ENCODE measurements around the gene IL37.
"Not testable (repeated sequence)": the region's sequence is repeated elsewhere in the genome, so short reads cannot be mapped to it uniquely, and the experiment has no call there.

The IL37 gene

DNA sequence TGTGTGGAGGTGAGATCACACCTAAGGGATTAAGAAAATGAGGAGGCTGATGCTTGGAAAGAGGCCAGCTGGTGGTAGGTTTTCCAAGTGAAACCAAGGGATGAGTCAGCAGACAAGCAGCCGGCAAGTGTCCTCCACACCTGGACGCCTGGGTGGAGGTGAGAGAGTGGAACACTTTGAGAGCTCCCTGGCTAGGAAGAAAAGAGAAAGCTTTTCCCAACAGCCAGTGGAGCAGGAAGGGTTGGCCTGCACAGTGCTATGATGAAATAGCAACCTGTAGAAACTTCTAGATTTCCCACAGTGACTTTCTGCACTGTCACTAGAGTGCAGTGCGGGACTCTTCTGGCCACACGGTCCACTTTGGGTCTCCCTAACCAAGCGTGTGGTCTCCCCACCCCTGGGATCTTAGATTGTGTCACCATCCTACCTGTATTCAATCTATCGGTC lies 19.6 kb upstream of the IL37 start:
- DNase-seq, result no peak

- no peak for DNase-seq
Measured at GRCh38 chr2:112893752-112894151, 17.2 kb upstream of the IL37 start.

GRCh38 chr2:112896909-112897623 lies 13.9 kb upstream of the IL37 start:
- DNase-seq, result no peak

DNA sequence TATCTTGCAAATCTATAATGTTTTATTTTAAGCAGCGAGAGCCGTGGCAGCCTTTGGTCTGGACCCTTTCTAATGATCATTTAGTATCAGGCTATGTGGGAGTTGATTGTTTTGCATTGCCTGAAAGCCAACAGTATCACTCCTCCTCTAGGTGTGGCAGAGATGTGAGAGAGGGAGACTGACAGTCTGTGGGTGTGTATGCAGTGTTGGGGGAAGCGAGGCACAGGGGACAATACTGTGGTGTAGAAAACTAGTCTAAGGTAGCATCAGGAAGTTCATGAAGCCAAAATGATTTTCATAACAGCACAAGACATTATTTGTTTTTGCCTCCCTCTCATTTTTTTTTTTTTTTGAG lies 13.4 kb upstream of the IL37 start:
- no peak for DNase-seq

GRCh38 chr2:112901431-112902065 lies 9.4 kb upstream of the IL37 start:
- DNase-seq, result not testable (repeated sequence)

DNA sequence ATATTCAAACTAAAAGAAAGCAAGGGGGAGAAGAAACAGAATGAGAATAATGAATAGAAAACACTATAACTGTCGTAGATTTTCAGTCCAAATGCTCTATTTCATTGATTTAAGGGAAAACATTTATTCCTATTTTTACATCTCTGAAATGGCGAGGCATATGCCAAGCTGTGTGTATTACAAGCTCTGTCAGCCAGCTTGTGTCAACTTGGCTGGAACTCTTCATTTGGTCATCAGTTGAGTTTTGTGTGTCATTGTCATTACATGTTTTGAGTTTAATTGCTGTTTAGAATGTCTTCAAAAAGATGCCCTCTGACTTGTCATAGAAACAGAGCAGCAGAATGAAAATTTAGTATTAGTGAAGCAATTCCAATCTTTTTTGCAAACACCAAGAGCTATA lies 8.1 kb upstream of the IL37 start:
- DNase-seq, result no peak

DNA sequence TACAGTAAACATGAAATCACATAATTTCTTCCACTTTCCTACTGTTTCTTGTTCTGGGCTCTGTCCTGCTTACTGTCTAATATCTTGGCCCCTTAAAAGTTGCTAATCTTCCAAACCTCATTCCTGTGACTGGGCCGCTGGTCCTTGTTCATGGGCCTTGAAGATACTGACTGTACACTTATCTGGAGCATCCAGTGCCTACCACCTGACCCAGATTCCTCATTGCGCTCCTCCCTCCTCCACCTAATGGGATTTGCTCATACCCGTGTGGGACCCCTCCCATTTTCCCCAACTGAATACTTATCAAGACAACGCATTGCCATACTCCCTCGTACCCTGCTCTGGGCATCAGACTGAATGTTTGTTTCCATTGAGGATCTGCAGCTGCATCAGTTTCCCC lies 6.1 kb upstream of the IL37 start:
- DNase-seq, result no peak

DNA sequence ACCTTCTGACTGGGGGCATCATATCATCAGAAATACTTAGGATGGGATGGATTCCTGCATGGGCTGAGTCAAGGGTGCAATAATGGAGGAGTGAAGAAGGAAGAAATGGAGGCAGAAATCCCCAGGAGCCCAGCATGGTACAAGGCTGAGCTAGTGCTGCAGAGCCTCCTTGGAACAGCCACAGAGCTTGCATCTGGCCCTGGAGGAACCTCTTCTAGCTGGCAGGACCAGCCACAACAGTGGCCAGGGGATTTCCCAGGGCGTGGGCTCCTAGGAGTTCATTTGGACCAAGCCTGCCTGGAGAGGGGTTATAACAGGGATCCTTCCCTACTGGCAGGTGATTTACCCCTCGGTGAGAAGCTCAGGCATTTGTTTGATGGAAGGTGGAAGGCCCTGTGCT lies 4.7 kb upstream of the IL37 start:
- no peak for DNase-seq

DNA sequence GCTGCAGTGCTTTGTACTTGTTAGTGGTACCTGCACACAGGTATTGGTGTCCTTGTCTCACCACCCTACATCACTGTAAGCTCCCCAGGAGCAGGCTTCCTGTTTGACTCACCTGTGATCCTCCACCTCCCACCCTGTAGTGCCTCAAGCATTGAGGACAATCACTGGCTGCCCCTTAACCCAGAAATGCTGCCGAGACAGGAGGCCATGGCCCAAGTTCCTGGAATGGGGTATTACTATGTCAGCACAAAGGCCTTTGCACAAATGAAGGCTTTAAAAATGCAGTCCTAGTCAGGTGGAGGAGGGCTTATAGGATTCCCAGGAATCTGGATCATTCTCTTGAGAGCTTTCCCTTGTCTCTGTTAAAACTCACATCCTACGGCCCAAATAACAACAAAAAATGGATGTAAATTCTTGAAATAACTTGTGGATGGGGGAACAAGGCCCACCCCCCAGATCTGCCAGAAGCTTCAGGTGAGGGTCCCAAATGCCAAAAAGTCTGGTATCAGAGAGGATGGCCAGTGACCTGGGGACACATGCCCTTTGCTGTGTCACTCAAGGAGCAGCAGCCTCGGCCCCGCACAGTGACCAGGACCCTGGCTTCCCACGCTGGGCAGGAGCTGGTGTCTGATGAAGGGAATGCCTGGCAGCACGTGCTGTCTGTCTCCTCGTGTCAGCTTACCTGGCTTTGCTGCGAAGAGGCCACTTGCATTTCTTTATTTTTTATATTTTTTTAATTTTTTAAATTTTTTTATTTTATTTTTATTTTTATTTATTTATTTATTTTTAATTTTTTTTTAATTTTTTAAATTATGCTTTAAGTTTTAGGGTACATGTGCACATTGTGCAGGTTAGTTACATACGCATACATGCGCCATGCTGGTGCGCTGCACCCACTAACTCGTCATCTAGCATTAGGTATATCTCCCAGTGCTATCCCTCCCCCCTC lies 3.7 kb upstream of the IL37 start:
- no peak for DNase-seq

GRCh38 chr2:112908559-112908958 lies 2.4 kb upstream of the IL37 start:
- not testable (repeated sequence) for DNase-seq

DNA sequence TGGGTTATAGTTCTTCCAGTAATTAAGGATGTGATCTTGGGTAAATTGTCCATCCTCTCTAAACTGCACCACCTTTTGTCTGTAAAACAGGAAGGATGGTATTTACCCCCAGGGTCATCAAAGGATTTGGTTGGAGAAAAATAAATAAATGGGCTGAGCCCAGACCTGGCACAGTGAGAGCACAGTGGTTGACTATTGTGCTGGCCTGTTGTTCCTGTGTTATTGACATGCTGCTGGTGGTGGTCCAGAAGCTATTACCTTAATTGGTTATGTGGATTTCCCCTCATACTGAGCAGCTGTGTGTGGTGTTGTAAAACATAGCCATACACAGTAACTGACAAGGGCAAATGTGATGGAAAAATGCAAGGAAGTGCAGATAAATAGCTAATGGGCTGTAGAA lies 746 bp upstream of the IL37 start:
- DNase-seq, result no peak

DNA sequence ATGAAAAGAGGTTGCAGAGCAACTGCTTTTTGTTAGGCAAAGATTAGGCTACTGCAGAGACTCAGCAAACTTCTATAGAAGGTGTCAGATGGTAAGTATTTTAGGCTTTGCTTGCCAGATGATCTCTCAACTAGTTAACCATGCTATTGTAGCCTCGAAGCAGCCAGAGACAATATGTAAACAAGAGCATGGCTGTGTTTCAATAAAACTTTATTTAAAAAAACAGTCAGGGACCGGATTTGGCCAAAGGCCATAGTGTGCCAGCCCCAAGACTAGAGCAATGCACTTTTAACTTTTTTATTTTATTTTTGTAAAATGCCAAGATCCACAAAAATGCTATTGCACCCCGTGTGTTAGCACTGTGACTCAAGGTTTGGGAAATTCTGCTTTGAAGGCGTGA lies 1.4 kb downstream of the IL37 start:
- DNase-seq, result no peak

DNA sequence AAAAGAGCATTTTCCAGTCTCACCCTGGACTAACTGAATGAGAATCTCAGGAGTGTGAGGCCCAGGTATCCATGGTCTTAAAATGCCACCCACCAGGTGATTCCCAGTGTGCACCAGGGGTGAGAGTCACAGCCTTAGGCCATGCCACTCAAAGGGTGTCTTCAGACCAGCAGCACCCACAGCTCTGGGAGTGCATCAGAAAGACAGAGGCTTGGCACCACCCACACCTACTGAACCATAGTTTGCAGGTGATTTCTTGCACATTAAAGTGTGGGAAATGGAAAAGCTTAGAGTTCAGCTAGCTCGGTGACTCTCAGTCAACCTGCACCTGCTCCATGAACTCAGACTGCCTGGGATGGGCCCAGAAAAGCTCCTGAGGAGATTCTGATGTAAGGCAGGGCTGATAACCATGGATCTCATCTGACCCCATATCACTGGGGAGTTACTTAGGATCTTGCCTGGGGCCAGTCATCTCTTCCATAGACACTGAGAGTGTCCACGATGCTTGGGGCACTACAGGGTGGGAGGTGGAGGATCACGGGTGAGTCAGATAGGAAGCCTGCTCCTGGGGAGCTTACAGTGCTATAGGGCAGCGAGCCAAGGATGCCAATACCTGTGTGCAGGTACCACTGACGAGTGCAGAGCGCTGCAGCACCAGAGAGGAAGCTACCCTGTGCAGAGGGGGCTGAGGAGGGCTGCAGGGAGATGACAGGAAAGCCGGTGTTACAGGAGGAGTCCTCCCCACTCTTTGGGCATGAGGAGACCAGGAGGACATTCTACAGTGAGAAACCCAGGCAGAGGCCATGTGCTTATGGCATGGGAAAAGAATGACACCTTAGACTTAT lies 4.6 kb downstream of the IL37 start:
- DNase-seq, result no peak

- DNase-seq, result no peak
Measured at GRCh38 chr2:112916145-112916571, 5.2 kb downstream of the IL37 start.

GRCh38 chr2:112916625-112917247 lies 5.8 kb downstream of the IL37 start:
- DNase-seq, result no peak

GRCh38 chr2:112917856-112918255 lies 6.9 kb downstream of the IL37 start:
- no peak for DNase-seq

GRCh38 chr2:112918256-112918655 lies 7.3 kb downstream of the IL37 start:
- no peak for DNase-seq

DNA sequence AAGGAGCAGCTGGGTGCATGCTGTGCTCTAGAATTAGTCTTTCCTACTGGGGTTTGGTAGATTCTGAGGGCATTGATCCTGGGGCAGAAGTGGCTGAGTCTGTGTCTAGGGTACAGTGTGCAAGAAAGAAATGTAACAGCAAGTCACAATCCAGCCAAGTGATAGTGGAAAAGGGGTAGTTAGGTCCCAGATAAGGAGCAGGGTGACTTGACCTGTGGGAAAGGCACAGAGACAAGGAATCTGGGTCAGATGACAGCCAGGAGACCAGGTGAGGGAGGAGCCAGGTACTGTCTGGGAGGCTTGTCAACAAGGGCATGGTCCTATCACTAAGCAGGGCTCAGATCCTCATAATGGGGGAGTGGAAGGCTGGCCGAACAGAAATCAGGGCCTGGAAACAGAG lies 8.1 kb downstream of the IL37 start:
- no peak for DNase-seq

DNA sequence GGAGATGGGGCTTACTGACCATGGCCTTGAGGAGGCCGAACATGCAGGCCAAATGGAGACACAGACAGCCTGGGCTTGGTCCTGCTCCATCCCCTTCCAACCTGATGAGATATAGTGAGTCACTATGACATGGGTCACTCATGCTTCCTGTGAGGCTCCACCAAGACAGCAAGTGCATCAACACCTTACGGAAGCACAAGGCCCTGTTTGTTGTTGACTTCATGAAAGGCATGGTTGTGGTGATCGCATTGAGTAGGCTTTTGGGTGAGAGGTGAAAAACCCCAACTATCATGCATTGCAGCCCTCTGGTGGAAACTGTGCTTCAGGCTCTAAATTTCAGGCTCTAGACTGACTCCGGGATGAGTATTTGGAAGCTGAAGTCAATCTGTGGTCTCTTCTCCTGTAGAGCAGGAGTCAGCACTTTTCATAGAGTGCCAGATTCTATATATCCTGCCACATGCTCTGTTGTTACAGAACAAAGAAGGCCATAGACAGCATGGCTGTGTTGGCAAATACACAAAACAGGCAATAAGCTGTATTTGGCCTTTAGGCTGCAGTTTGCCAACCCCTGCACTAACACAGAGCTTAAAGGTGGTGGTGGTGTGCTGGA lies 10.1 kb downstream of the IL37 start:
- peak; percentile 29 for DNase-seq

DNA sequence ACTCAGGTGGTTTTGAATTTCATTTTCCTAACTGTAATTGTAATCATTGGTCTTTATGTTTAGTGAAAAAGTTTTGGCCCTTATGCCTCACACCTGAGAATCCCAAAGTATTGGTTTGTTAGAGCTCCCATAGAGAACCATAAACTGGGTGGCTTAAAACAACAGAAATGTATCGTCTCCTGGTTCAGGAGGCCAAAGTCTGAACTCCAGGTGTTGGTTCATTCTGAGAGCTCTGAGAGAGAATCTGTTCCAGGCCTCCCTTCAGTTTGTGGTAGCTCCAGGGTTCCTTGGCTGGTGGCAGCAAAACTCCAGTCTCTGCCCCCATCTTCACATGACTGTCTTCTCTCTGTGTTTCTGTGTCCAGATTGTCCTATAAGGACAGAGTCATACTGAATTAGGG lies 11.0 kb downstream of the IL37 start:
- DNase-seq, result no peak

GRCh38 chr2:112923237-112923966 lies 12.4 kb downstream of the IL37 start:
- no peak for DNase-seq

All from central memory CD4-positive, alpha-beta T cell (primary cell).